BLaER1 (cell line): ENCODE measurements around the gene FLRT1.
A peak's percentile ranks its signal among the peaks of the same experiment; 100 is the strongest.

Source experiments
- H3K27ac ChIP-seq: shearing (Covaris generic); formaldehyde crosslinking; 2 replicates; pipeline ENCODE4 v1.8.1; 2022
- H3K27me3 ChIP-seq: shearing (Covaris generic); formaldehyde crosslinking; 2 replicates; pipeline ENCODE4 v1.8.1; 2022
- H3K36me3 ChIP-seq: shearing (Covaris generic); formaldehyde crosslinking; 2 replicates; pipeline ENCODE4 v1.8.1; 2022
- H3K4me1 ChIP-seq: shearing (Covaris generic); formaldehyde crosslinking; 2 replicates; pipeline ENCODE4 v1.8.1; 2022
- H3K4me2 ChIP-seq: shearing (Covaris generic); formaldehyde crosslinking; 2 replicates; pipeline ENCODE4 v1.8.1; 2022
- H3K4me3 ChIP-seq: shearing (Covaris generic); formaldehyde crosslinking; 2 replicates; pipeline ENCODE4 v1.8.1; 2022
- H3K9ac ChIP-seq: shearing (Covaris generic); formaldehyde crosslinking; 2 replicates; pipeline ENCODE4 v1.8.1; 2022
- H3K9me3 ChIP-seq: shearing (Covaris generic); formaldehyde crosslinking; 2 replicates; pipeline ENCODE4 v1.8.1; 2022
- H4K20me1 ChIP-seq: shearing (Covaris generic); formaldehyde crosslinking; 2 replicates; pipeline ENCODE4 v1.8.1; 2022
- Cebpa-rat ChIP-seq: shearing (Covaris generic); IDR thresholded peaks from 2 replicates; pipeline ENCODE4 v1.8.1; 2022

The FLRT1 gene

GRCh38 chr11:64011371-64011770 is 24.4 kb upstream of the FLRT1 start:
- no peak overlapping the region for H3K9ac ChIP-seq
- no peak overlapping the region for H3K4me3 ChIP-seq
- 0 out of 2 replicates have a peak, but pooled peaks cover 7% of the 10 kb centered on the region for H3K36me3 ChIP-seq
- H3K9me3 ChIP-seq, result peaks cover 17% of the 10 kb centered on the region
- no peak overlapping the region for H3K27ac ChIP-seq
- peaks cover 53% of the 10 kb centered on the region for H4K20me1 ChIP-seq
- no peak for TF ChIP-seq Cebpa-rat
- H3K4me1 ChIP-seq, result peaks cover 13% of the 10 kb centered on the region
- H3K4me2 ChIP-seq, result no peak overlapping the region
- H3K27me3 ChIP-seq, result peaks cover 30% of the 10 kb centered on the region

GRCh38 chr11:64013141-64013896 is 22.4 kb upstream of the FLRT1 start:
- H3K9ac ChIP-seq, result no peak overlapping the region
- no peak overlapping the region for H3K27ac ChIP-seq
- H3K4me2 ChIP-seq, result no peak overlapping the region
- peaks cover 41% of the 10 kb centered on the region for H4K20me1 ChIP-seq
- H3K27me3 ChIP-seq, result peaks cover 10% of the 10 kb centered on the region
- no peak for TF ChIP-seq Cebpa-rat
- H3K4me3 ChIP-seq, result no peak overlapping the region
- H3K36me3 ChIP-seq, result 0 out of 2 replicates have a peak, but pooled peaks cover 7% of the 10 kb centered on the region
- peaks cover 17% of the 10 kb centered on the region for H3K9me3 ChIP-seq
- H3K4me1 ChIP-seq, result peaks cover 8% of the 10 kb centered on the region; the same call in 1 of the 2 replicates

GRCh38 chr11:64014356-64014755 is 21.4 kb upstream of the FLRT1 start:
- Histone ChIP-seq H3K9ac (no peak overlapping the region), H3K36me3 (0 out of 2 replicates have a peak, but pooled peaks cover 7% of the 10 kb centered on the region), H4K20me1 (peaks cover 41% of the 10 kb centered on the region), H3K9me3 (peaks cover 17% of the 10 kb centered on the region), H3K27me3 (no peaks in the 10 kb centered on the region), H3K27ac (no peak overlapping the region), H3K4me3 (no peak overlapping the region), H3K4me2 (no peak overlapping the region), H3K4me1 (peaks cover 16% of the 10 kb centered on the region)
- no peak for TF ChIP-seq Cebpa-rat

DNA sequence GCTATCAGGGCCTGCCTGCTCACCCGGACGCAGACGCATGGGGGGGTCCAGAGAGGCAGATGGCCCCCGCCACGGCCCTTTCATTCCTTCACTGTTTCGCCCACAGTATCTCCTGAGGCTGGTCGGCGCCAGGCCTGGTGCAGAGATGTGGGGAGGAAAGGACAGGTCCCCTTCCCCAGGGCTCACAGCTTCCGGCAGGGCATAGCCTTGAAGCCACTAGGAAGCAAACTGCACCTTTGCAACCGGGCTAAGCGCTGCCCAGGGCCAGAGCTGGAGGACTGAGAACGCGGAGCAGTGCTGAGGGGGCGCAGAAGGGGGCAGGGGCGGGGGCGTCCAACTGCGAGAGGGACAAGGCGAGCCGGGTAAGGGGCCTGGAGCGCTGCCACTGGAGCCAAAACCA is 20.2 kb upstream of the FLRT1 start:
- peaks cover 20% of the 10 kb centered on the region for H3K4me1 ChIP-seq
- H3K9me3 ChIP-seq, result peaks cover 8% of the 10 kb centered on the region
- no peaks in the 10 kb centered on the region for H3K27me3 ChIP-seq
- no peak overlapping the region for H3K4me3 ChIP-seq
- H3K4me2 ChIP-seq, result no peak overlapping the region
- H4K20me1 ChIP-seq, result peaks cover 50% of the 10 kb centered on the region
- H3K36me3 ChIP-seq, result 0 out of 2 replicates have a peak, but pooled peaks cover 7% of the 10 kb centered on the region
- H3K9ac ChIP-seq, result no peak overlapping the region
- no peak for TF ChIP-seq Cebpa-rat
- no peak overlapping the region for H3K27ac ChIP-seq

GRCh38 chr11:64015935-64016845 is 19.5 kb upstream of the FLRT1 start:
- H3K4me2 ChIP-seq, result no peak overlapping the region
- no peak overlapping the region for H3K4me3 ChIP-seq
- no peak overlapping the region for H3K9ac ChIP-seq
- 0 out of 2 replicates have a peak, but pooled peaks cover 2% of the 10 kb centered on the region for H3K36me3 ChIP-seq
- H3K27ac ChIP-seq, result no peak overlapping the region
- peaks cover 1% of the 10 kb centered on the region; the same call in 1 of the 2 replicates for H3K9me3 ChIP-seq
- peaks cover 55% of the 10 kb centered on the region for H4K20me1 ChIP-seq
- H3K27me3 ChIP-seq, result no peaks in the 10 kb centered on the region
- H3K4me1 ChIP-seq, result peaks cover 26% of the 10 kb centered on the region
- TF ChIP-seq Cebpa-rat, result no peak

- Histone ChIP-seq H3K4me3 (no peak overlapping the region), H3K9me3 (no peaks in the 10 kb centered on the region), H3K36me3 (no peaks in the 10 kb centered on the region), H3K9ac (no peak overlapping the region), H3K4me2 (no peak overlapping the region), H3K27me3 (no peaks in the 10 kb centered on the region), H3K4me1 (peaks cover 43% of the 10 kb centered on the region), H3K27ac (no peak overlapping the region), H4K20me1 (peaks cover 60% of the 10 kb centered on the region)
- no peak for TF ChIP-seq Cebpa-rat
These were observed 17.8 kb upstream of the FLRT1 start for GRCh38 chr11:64017945-64018224.

DNA sequence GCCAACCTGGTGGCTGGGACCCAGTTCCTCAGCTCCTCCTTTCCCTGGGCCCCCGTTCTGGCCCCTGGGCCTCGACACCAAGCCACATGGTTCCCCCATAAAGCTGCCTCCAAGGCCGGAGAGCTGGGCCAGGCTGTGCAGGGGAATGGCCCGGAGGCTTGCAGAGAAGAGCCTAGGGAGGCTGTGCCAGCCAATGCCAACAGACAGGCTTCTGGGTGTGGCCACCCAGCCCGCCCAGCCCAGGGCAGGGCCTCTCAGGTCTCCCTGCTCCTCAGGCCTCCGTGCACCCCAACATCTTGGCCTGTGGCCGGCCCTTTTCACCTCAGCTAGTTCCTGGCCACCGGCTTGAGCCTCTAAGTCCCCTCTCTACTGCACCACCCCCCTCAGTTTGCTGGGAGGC is 17.4 kb upstream of the FLRT1 start:
- H4K20me1 ChIP-seq, result peaks cover 60% of the 10 kb centered on the region
- no peaks in the 10 kb centered on the region for H3K27me3 ChIP-seq
- H3K9me3 ChIP-seq, result no peaks in the 10 kb centered on the region
- no peaks in the 10 kb centered on the region for H3K36me3 ChIP-seq
- H3K4me1 ChIP-seq, result peaks cover 48% of the 10 kb centered on the region
- no peak overlapping the region for H3K4me2 ChIP-seq
- H3K9ac ChIP-seq, result no peak overlapping the region
- H3K27ac ChIP-seq, result no peak overlapping the region
- no peak overlapping the region for H3K4me3 ChIP-seq
- TF ChIP-seq Cebpa-rat, result no peak

- no peak for TF ChIP-seq Cebpa-rat
- no peak overlapping the region for H3K27ac ChIP-seq
- no peaks in the 10 kb centered on the region for H3K36me3 ChIP-seq
- H3K27me3 ChIP-seq, result no peaks in the 10 kb centered on the region
- no peak overlapping the region for H3K4me3 ChIP-seq
- H3K9ac ChIP-seq, result no peak overlapping the region
- H3K4me2 ChIP-seq, result peak overlapping the region; percentile 30
- H3K4me1 ChIP-seq, result peaks cover 58% of the 10 kb centered on the region
- peaks cover 60% of the 10 kb centered on the region for H4K20me1 ChIP-seq
- H3K9me3 ChIP-seq, result no peaks in the 10 kb centered on the region
These were observed 16.4 kb upstream of the FLRT1 start for GRCh38 chr11:64019106-64020037.
